ENCODE data around the gene IGFBP6. TPM values are rescaled to one million over a fixed set of nuclear protein-coding genes. Genes with fewer than 3 reads are reported as not detected.
A peak's percentile ranks its signal among the peaks of the same experiment; 100 is the strongest.

Gene IGFBP6
- total RNA-seq, 1 donor, result 577 TPM

DNA sequence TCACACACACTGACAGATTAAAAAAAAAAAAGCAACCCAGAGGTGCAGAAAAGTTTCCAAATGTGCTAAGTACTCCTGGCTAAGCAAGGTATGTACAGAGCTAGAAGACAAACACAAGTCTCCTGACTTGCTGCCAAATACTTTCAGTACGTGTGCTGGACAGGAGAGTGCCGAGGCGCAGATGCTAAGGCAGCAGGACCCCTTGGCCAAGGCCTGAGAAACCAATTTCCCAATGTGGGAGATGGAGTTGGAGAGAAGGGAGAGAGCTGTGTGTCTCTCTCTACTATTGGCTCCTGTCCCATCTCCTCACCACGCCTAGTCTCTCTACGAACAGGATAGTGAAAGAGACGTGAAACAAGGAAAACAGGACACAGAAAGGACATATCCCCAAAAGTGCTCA is 23.6 kb upstream of the IGFBP6 start:
- Histone ChIP-seq H3K9me3 (ENCODE audit: low read depth, low read length) (no peaks in the 10 kb centered on the region), H3K79me2 (ENCODE audit: insufficient read depth, low read length) (peaks cover 63% of the 10 kb centered on the region), H3K4me3 (ENCODE audit: insufficient read depth, low read length) (no peak overlapping the region), H3K27me3 (ENCODE audit: insufficient read depth, low read length) (no peaks in the 10 kb centered on the region), H3K4me1 (ENCODE audit: insufficient read depth, low read length) (peaks cover 29% of the 10 kb centered on the region), H3K27ac (ENCODE audit: low read depth, low read length) (no peak overlapping the region), H2AFZ (ENCODE audit: low read length) (no peak overlapping the region), H3K36me3 (ENCODE audit: insufficient read depth, low read length) (peaks cover 61% of the 10 kb centered on the region), H4K20me1 (ENCODE audit: insufficient read depth, low read length) (peaks cover 3% of the 10 kb centered on the region), H3K4me2 (ENCODE audit: insufficient read depth, low read length) (no peak overlapping the region)
- no peak for DNase-seq (ENCODE audit: insufficient read length, low spot score, missing footprints)
- TF ChIP-seq, protein P1, sequence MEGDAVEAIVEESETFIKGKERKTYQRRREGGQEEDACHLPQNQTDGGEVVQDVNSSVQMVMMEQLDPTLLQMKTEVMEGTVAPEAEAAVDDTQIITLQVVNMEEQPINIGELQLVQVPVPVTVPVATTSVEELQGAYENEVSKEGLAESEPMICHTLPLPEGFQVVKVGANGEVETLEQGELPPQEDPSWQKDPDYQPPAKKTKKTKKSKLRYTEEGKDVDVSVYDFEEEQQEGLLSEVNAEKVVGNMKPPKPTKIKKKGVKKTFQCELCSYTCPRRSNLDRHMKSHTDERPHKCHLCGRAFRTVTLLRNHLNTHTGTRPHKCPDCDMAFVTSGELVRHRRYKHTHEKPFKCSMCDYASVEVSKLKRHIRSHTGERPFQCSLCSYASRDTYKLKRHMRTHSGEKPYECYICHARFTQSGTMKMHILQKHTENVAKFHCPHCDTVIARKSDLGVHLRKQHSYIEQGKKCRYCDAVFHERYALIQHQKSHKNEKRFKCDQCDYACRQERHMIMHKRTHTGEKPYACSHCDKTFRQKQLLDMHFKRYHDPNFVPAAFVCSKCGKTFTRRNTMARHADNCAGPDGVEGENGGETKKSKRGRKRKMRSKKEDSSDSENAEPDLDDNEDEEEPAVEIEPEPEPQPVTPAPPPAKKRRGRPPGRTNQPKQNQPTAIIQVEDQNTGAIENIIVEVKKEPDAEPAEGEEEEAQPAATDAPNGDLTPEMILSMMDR (IDR thresholded peaks at IDR 0.05; ENCODE audit: extremely low read depth, low read depth, low read length), result no peak

DNA sequence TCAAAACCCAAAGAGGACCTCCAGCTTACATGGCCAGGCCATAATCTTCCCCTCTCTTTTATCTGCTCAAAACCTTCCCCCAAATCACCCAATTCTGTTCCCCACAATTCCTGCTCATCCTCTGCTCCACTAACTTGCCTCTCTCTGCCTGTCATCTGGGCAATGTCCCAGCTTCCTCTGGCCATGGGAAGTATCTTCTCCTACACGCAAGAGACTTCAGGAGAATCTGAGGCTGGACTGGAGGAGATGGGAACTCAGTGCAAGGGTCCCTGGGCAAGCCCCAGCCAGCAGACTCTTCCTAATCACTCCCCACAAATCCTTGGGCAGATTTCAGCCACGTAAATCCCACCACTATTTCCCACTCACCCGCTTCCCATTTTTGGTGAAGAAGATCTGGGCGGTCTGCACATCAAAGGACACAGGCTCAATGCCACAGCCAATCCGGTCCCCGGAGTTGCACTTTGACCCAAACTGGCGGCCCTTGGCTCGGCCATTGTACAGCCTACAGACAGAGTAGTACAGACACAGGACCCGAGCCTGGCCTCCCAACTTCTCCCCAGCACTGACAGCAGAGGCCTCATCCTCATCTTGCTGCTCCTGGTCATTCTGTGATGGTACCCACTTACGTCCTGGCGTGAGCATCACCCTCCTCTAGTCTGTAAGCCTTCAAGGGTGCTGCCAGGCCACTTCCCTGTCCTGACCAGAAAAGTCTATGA is 23.0 kb upstream of the IGFBP6 start:
- H3K27me3 ChIP-seq (ENCODE audit: insufficient read depth, low read length), result no peaks in the 10 kb centered on the region
- H3K4me1 ChIP-seq (ENCODE audit: insufficient read depth, low read length), result peaks cover 26% of the 10 kb centered on the region
- H4K20me1 ChIP-seq (ENCODE audit: insufficient read depth, low read length), result peaks cover 3% of the 10 kb centered on the region
- no peak overlapping the region for H3K4me2 ChIP-seq (ENCODE audit: insufficient read depth, low read length)
- H2AFZ ChIP-seq (ENCODE audit: low read length), result no peak overlapping the region
- TF ChIP-seq, protein P1 (IDR thresholded peaks at IDR 0.05; ENCODE audit: extremely low read depth, low read depth, low read length), result no peak
- H3K27ac ChIP-seq (ENCODE audit: low read depth, low read length), result no peak overlapping the region
- no peaks in the 10 kb centered on the region for H3K9me3 ChIP-seq (ENCODE audit: low read depth, low read length)
- peaks cover 58% of the 10 kb centered on the region for H3K36me3 ChIP-seq (ENCODE audit: insufficient read depth, low read length)
- H3K79me2 ChIP-seq (ENCODE audit: insufficient read depth, low read length), result peaks cover 62% of the 10 kb centered on the region
- DNase-seq (ENCODE audit: insufficient read length, low spot score, missing footprints), result peak; percentile 52
- no peak overlapping the region for H3K4me3 ChIP-seq (ENCODE audit: insufficient read depth, low read length)

DNA sequence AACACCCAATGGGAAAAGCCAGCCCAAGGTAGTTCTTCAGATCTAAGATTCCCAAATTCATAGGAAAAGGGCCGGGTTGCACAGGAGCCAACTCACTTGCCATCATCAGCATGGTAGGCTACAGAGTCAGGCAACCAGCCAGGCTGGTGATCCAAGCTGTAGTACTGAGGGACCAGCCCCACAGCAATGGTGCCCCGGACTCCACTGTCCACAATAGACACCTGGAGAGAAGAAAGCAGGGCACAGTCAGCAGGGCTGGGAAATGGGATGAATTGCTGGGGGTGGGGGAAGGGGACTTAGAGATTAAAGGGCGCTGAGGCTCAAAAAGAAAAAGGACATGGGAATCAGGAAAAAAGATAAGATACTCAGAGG is 22.5 kb upstream of the IGFBP6 start:
- Histone ChIP-seq H3K4me2 (ENCODE audit: insufficient read depth, low read length) (no peak overlapping the region), H3K4me1 (ENCODE audit: insufficient read depth, low read length) (peaks cover 31% of the 10 kb centered on the region), H3K27ac (ENCODE audit: low read depth, low read length) (no peak overlapping the region), H3K9me3 (ENCODE audit: low read depth, low read length) (no peaks in the 10 kb centered on the region), H3K79me2 (ENCODE audit: insufficient read depth, low read length) (peaks cover 58% of the 10 kb centered on the region), H4K20me1 (ENCODE audit: insufficient read depth, low read length) (peaks cover 3% of the 10 kb centered on the region), H3K27me3 (ENCODE audit: insufficient read depth, low read length) (no peaks in the 10 kb centered on the region), H2AFZ (ENCODE audit: low read length) (no peak overlapping the region), H3K4me3 (ENCODE audit: insufficient read depth, low read length) (no peak overlapping the region), H3K36me3 (ENCODE audit: insufficient read depth, low read length) (peaks cover 57% of the 10 kb centered on the region)
- no peak for DNase-seq (ENCODE audit: insufficient read length, low spot score, missing footprints)
- TF ChIP-seq, protein P1 (IDR thresholded peaks at IDR 0.05; ENCODE audit: extremely low read depth, low read depth, low read length), result no peak

DNA sequence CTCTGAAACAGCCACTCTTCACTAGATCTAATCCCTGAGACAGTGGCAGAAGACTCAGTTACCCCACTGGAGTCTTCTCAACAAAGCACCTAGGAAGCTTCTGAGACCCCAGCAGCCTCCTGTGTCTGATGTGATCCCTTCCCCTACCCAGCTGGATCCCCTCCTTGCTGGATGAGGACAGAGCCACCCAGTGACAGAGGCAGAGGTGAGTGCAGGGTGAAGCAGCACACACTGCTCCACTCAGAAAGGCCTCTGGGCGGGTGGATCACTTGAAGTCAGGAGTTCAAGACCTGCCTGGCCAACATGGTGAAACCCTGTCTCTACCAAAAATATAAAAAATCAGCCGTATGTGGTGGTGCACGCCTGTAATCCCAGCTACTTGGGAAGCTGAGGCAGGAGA is 21.0 kb upstream of the IGFBP6 start:
- Histone ChIP-seq H3K27ac (ENCODE audit: low read depth, low read length) (peak overlapping the region; percentile 29), H3K27me3 (ENCODE audit: insufficient read depth, low read length) (no peaks in the 10 kb centered on the region), H3K4me1 (ENCODE audit: insufficient read depth, low read length) (peaks cover 35% of the 10 kb centered on the region), H3K4me3 (ENCODE audit: insufficient read depth, low read length) (no peak overlapping the region), H4K20me1 (ENCODE audit: insufficient read depth, low read length) (no peaks in the 10 kb centered on the region), H2AFZ (ENCODE audit: low read length) (no peak overlapping the region), H3K4me2 (ENCODE audit: insufficient read depth, low read length) (no peak overlapping the region), H3K9me3 (ENCODE audit: low read depth, low read length) (no peaks in the 10 kb centered on the region), H3K79me2 (ENCODE audit: insufficient read depth, low read length) (peaks cover 43% of the 10 kb centered on the region), H3K36me3 (ENCODE audit: insufficient read depth, low read length) (peaks cover 46% of the 10 kb centered on the region)
- no peak for DNase-seq (ENCODE audit: insufficient read length, low spot score, missing footprints)
- TF ChIP-seq, protein P1 (IDR thresholded peaks at IDR 0.05; ENCODE audit: extremely low read depth, low read depth, low read length), result no peak
